Right ventricle myocardium superior (tissue), 1 donor: ENCODE data around the gene CARF. TPM values are rescaled to one million over a fixed set of nuclear protein-coding genes. Genes with fewer than 3 reads are reported as not detected.
"Not testable (repeated sequence)": the region's sequence is repeated elsewhere in the genome, so short reads cannot be mapped to it uniquely, and the experiment has no call there.

Experiments
- ATAC-seq: fragments of 200-7000 bp; cut with Tn5 transposase; one replicate; pipeline ENCODE4 v1.9.1; 2020; ENCODE audit warnings: mild to moderate bottlenecking; ENCODE audit not compliant: poor library complexity
- DNase-seq: peaks from one replicate; pipeline ENCODE4 v3.0.0-alpha.2; 2020
- intact Hi-C: fragments of 100-400 bp; cut with DNase I; formaldehyde crosslinking; loops from one replicate; pipeline ENCODE4 v1.11.2; 2022
- total RNA-seq: library from RNA; stranded (reverse); fragmentation: NEBNext Ultra II Directional; extraction: Animal tissue kit (Norgen Biotek cat#: 25700); gene quantifications from one replicate; pipeline ENCODE4 v1.2.1, GENCODE V29; 2021
- donor health status: DM: no; HTN: yes; CAD: no; lungs with severe emphysema.

The CARF gene
- total RNA-seq, 1 donor from 2014 or later = 5.9 TPM

GRCh38 chr2:202932425-202933138, 20.5 kb downstream of the CARF start:
- no peak for DNase-seq
- ATAC-seq = no peak
- intact Hi-C loops = no loop called here

DNA sequence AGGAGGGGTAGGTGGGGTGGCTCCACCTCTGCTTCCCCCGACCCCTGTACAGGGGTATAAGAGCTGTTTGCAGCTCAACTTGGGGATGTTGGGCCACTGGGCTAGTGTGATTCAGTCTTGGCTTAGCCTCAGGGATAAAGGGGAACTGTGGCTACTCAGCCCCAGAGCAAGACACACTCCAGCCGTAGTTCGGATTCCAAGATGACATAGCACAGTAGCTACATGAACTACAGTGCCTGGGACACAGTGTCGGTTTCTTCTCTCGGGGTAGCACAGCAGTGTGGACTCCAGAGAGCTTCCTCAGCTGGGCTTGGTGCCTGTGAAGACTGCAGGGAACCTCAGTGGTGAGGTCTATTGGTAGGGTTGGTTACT, 21.1 kb downstream of the CARF start:
- ATAC-seq = no peak
- intact Hi-C loops = no loop called here
- no peak for DNase-seq

GRCh38 chr2:202933958-202934357, 21.9 kb downstream of the CARF start:
- DNase-seq = no peak
- intact Hi-C loops = no loop called here
- ATAC-seq = no peak

DNA sequence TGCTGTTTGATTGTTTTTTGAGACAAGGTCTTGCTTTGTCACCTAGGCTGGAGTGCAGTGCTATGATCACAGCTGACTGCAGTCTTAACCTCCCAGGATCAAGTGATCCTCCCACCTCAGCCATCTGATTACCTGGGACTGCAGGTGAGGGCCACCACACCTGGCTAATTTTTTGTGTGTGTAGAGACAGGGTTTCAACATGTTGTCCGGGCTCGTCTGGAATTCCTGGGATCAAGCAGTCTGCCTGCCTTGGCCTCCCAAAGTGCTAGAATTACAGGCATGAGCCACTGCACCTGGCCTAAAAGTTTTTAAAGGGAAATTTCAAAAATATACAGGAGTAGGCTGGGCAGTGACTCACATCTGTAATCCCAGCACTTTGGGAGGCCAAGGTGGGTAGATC, 22.4 kb downstream of the CARF start:
- no peak for DNase-seq

GRCh38 chr2:202938960-202939359, 26.9 kb downstream of the CARF start:
- no peak for DNase-seq
- intact Hi-C loops = no loop called here
- no peak for ATAC-seq

More for the DNA sequence above, 22.4 kb downstream of the CARF start:
- intact Hi-C loops = no loop called here
- no peak for ATAC-seq

GRCh38 chr2:202941771-202942170, 29.7 kb downstream of the CARF start:
- intact Hi-C loops = no loop called here
- no peak for ATAC-seq

DNA sequence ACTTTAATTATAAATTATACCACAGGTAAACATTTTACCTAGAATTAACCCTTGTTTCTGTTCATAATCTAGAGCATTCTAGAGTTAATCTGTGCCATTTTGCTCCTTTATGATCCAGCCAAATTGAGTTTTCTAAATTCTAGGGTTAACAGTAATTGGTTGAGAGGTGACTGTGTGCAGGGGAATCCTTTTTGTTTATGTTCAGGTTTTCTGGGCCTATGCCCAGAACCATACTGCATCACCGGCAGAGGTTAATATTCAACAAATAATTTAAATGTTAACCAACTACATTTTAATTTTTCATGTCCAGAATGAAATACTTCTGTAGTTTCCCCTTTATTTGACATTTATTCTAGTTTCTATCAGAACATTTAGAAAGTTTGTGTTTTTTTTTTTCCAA, 32.3 kb downstream of the CARF start:
- ATAC-seq = no peak
- DNase-seq = no peak

More at GRCh38 chr2:202941771-202942170, 29.7 kb downstream of the CARF start:
- DNase-seq = no peak

DNA sequence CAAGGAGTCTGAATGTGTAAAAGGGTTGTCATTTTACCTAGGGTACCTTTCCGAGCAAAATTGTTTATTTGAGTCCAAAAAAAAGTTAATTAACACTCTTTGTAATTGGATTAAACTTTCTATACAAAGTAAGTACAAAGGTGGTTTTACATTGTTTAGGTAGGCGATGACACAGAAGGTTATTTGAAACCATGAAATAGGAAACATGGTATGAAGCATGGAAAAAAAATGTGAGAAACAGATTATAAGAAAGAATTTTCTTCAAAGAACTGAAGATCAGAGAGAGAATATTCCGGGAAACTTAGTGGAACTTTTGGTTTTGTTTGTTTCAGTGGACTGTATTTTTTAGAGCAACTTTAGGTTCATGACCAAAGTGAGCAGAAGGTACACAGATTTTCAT, 32.7 kb downstream of the CARF start:
- ATAC-seq (no peak), DNase-seq (no peak)
- intact Hi-C loops = no loop called here

More for the DNA sequence above, 32.3 kb downstream of the CARF start:
- intact Hi-C loops = no loop called here

GRCh38 chr2:202945497-202945896, 33.4 kb downstream of the CARF start:
- DNase-seq (no peak), ATAC-seq (no peak)
- intact Hi-C loops = no loop called here

DNA sequence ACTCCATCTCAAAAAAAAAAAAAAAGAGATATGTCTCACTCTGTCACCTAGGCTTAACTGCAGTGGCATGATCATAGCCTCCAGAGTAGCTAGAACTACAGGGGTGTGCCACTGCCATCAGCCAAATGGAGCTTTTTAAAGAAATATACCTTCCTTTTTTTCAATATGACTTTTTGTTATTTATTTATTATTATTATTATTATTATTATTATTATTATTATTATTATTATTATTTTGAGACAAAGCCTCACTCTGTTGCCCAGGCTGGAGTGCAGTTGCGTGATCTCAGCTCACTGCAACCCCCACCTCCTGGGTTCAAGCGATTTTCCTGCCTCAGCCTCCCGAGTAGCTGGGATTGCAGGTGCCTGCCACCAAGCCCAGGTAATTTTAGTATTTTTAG, 37.3 kb downstream of the CARF start:
- intact Hi-C loops, DNase-seq, ATAC-seq: not testable (repeated sequence)

GRCh38 chr2:202950592-202950991, 38.5 kb downstream of the CARF start:
- DNase-seq = no peak
- intact Hi-C loops = no loop called here

GRCh38 chr2:202960524-202960923, 48.4 kb downstream of the CARF start:
- DNase-seq = no peak

More at GRCh38 chr2:202950592-202950991, 38.5 kb downstream of the CARF start:
- ATAC-seq = peak; percentile 41

GRCh38 chr2:202963712-202964111, 51.6 kb downstream of the CARF start:
- no peak for ATAC-seq
- intact Hi-C loops = no loop called here

More at GRCh38 chr2:202960524-202960923, 48.4 kb downstream of the CARF start:
- ATAC-seq = no peak
- intact Hi-C loops = no loop called here

DNA sequence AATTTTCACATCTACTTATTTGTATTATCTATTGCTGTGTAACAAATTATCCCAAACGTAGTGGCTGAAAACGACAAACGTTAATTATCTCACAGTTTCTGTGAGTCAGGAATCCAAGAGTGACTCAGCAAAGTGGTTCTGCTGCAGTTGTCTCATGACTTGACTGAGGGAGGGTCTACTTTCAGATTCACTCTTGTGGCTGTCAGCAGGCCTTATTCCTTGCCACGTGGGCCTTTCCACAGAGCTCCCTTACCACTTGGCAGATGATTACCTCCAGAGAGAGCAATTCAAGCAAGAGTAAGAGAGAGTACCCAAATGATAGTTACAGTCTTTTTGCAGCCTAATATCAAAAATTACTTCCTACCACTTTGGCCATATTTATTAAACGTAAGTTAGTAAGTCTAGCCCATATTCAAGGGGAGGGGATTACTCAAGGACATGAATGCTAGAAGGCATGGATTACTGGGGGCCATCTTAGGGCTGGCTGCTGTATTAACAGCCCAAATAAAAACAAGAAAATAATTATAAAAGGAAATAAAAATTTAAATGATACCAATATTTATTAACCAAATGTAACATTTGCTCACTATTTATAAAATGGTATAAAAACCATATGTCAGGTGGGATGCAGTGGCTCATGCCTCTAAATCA, 53.9 kb downstream of the CARF start:
- DNase-seq = no peak
- ATAC-seq = no peak
- intact Hi-C loops = no loop called here

More at GRCh38 chr2:202963712-202964111, 51.6 kb downstream of the CARF start:
- no peak for DNase-seq

DNA sequence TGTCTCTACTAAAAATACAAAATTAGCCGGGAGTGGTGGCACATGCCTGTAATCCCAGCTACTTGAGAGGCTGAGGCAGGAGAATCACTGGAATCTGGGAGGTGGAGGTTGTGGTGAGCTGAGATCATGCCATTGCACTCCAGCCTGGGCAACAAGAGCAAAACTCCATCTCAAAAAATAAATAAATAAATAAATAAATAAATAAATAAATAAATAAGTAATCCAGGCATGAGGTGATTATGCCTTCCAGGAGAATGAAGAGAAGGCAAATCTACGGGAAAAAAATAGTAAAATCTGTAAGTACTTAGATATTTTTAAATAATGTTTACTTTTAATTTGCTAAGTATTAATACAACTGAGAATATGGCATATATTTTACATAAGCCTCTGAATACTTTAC, 57.3 kb downstream of the CARF start:
- intact Hi-C loops, ATAC-seq: not testable (repeated sequence)

DNA sequence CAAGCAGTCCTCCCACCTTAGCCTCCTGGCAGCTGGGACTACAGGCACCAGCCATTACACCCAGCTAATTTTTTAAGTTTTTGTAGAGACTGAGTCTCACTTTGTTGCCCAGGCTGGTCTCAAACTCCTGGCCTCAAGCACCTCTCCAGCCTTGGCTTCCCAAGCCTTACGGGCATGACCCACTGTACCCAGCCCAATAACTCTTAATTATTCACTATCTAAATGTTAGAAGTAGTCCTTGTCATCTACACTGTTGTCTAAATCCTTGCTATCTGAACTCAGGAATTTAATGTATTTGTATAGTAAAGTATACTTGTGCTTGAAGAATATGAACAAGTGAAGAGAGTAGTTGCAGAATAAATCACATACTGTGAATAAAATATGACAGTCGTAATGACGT, 64.7 kb downstream of the CARF start:
- intact Hi-C loops = no loop called here
- no peak for ATAC-seq
- no peak for DNase-seq

More for the DNA sequence above, 57.3 kb downstream of the CARF start:
- not testable (repeated sequence) for DNase-seq

DNA sequence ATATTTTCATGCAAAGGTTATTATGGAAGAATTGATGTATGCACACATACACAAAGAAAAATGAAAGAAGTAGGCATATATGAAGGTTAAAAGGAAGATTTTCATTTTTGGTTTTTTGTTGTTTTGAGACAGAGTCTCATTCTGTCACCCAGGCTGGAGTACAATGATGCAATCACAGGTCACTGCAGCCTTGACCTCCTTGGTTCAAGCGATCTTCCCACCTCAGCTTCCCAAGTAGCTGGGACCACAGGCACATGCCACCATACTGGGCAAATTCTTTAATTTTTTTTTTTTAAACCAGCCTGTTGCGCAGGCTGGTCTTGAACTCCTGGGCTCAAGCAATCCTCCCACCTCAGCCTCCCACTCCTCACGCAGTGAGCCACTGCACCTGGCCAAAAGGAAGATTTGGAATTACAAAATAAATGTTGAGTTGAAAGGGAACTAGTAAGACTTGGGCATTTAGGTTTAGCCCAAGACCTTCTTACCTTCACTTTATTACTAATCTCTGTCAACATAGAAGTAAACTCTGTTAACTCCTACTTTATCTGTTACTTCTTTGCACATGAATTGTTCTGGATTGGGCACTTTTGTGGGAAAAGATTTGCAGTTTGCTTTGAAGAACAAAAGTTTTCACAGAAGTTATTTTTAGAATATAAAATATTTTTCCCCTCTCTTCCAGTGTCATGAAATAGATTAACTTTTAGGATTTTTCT, 70.9 kb downstream of the CARF start:
- ATAC-seq (no peak), DNase-seq (no peak)
- intact Hi-C loops = no loop called here

GRCh38 chr2:202989749-202990148, 77.7 kb downstream of the CARF start:
- intact Hi-C loops = no loop called here
- ATAC-seq (no peak), DNase-seq (no peak)

GRCh38 chr2:202990501-202990900, 78.4 kb downstream of the CARF start:
- no peak for ATAC-seq
- intact Hi-C loops = no loop called here
- no peak for DNase-seq

DNA sequence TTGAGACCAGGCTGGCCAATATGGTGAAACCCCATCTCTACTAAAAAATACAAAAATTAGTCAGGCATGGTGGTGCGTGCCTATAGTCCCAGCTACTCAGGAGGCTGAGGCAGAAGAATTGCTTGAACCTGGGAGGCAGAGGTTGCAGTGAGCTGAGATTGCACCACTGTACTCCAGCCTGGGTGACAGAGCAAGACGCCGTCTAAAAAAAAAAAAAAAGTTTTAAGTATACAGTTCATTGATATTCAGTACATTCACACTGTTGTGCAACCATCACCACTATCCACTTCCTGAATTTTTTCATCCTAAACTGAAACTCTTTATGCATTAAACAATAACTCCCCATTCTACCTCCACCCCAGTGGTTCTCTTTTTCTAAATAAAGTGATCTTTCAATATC, 85.0 kb downstream of the CARF start:
- DNase-seq, intact Hi-C loops, ATAC-seq: not testable (repeated sequence)
